Measurements from ENCODE around the gene RMI1. TPM values are rescaled to one million over a fixed set of nuclear protein-coding genes. Genes with fewer than 3 reads are reported as not detected.

Gene RMI1
- total RNA-seq, 1 experiment from 2014 or later = 6.6 TPM

DNA sequence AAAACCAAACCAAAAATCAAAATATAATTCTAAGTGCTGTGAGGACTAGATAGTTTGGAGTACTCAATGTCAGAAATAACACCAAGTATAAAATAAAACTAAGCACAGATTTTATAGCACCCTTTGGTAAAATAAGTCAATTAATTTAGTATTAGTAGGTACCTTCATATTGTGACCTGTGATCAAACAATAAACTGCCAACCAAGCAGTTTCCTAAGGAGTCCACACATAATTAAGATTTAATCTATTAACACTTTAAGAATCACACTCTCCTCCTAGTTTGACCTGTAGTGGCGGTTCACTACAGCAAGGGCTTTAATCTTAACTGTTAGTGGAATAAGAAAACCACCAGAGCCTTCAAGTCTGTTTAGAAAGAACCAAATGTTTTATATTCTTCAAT lies 3.4 kb upstream of the RMI1 start:
- no peak overlapping the region for H3K27ac ChIP-seq

DNA sequence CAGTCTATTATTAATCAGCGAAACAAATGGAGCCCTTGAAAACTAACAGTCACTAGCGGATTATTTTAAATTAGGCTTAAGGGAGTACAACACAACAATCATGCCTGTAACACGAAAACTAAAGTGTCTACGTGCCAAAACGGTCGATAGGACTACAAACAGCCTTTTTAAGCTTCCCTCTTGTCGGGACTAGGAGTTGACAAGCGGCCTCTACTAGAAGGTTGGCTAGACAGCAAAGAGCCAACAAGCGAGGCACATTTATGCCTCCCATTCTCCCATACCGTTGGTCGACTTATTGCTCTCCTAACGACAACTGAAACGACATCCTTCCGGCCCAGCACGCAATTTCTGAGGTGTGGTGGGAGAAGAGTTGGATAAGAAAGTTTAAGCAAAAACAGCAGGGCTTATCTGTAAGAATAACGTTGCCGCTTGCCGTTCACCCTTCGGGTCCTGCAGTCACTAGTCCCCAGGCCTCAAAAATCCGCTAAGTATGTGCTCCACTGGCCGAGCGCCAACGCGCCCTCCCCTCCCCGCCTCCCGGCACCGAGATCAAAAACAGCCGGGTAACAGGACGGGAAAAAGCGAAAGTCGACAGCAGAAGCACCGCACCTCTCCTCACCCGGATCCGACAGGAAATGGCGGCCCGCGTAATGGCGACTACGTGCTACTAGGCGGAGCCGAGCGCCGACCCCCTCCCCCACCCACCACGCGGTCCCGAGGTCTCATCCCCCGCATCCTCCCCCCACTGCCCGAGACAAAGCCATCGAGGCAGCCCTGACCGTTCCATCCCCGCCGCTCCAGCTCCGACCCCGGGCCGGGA lies 1.4 kb upstream of the RMI1 start:
- H3K4me1 ChIP-seq (replicated peaks) = peaks cover 13% of the 10 kb centered on the region
- peaks cover 73% of the 10 kb centered on the region for H3K36me3 ChIP-seq

More for the DNA sequence above, 3.4 kb upstream of the RMI1 start:
- H3K9me3 ChIP-seq (replicated peaks) = no peaks in the 10 kb centered on the region
- no peaks in the 10 kb centered on the region for H3K27me3 ChIP-seq (replicated peaks)
- H3K4me3 ChIP-seq = peak overlapping the region; percentile 92
- DNase-seq (ENCODE audit: low read depth in 1 of 2, low spot score in 2 of 2) = no peak
- H3K36me3 ChIP-seq = peaks cover 93% of the 10 kb centered on the region
- H3K4me1 ChIP-seq (replicated peaks) = peaks cover 13% of the 10 kb centered on the region

DNA sequence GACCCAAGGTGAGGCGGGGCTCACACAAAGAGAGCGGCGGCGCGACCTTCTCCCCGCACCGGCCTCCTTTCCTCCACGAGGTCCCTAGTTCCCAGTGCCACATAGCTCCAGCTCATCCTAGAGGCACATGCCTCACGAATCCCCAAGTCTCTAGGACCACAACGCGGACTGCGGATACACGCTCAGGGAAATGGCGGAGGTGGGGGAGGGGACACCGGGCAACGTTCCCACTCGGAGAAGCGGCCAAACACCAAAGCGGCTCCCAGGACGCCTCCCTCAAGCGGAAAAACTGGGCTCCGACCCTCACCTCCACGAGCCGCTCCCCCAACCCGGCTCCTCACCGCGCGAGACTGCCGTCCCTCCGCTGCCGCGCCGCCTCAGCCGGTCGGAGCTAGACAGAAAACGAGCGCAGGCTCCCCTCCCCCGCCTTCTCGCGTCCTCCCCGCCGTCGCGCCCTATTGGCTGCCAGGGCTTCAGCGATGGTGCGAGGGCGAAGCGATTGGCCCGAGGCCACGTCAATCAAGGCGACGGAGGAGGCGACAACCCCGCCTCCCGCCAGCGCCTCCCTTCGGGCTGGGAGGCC lies 702 bp upstream of the RMI1 start, which contains the start of gene HNRNPK:
Gene HNRNPK (minus strand): TSS at position 404 of the 583 bp plus-strand sequence. CDS start 1,963 bp downstream, outside the sequence.
- Histone ChIP-seq H3K4me1 (replicated peaks) (peaks cover 13% of the 10 kb centered on the region), H3K9me3 (replicated peaks) (no peaks in the 10 kb centered on the region), H3K36me3 (peaks cover 66% of the 10 kb centered on the region), H3K27ac (peak within 1 kb of the TSS; percentile 99), H3K4me3 (peak within 1 kb of the TSS; percentile 92), H3K27me3 (replicated peaks) (no peaks in the 10 kb centered on the region)
- DNase-seq (ENCODE audit: low read depth in 1 of 2, low spot score in 2 of 2) = peak; percentile 98 to 99

More for the DNA sequence above, 1.4 kb upstream of the RMI1 start:
- Histone ChIP-seq H3K27ac (peak overlapping the region; percentile 99), H3K4me3 (peak overlapping the region; percentile 92), H3K9me3 (replicated peaks) (no peaks in the 10 kb centered on the region), H3K27me3 (replicated peaks) (no peaks in the 10 kb centered on the region)
- DNase-seq (ENCODE audit: low read depth in 1 of 2, low spot score in 2 of 2) = peak; percentile 69 to 91

DNA sequence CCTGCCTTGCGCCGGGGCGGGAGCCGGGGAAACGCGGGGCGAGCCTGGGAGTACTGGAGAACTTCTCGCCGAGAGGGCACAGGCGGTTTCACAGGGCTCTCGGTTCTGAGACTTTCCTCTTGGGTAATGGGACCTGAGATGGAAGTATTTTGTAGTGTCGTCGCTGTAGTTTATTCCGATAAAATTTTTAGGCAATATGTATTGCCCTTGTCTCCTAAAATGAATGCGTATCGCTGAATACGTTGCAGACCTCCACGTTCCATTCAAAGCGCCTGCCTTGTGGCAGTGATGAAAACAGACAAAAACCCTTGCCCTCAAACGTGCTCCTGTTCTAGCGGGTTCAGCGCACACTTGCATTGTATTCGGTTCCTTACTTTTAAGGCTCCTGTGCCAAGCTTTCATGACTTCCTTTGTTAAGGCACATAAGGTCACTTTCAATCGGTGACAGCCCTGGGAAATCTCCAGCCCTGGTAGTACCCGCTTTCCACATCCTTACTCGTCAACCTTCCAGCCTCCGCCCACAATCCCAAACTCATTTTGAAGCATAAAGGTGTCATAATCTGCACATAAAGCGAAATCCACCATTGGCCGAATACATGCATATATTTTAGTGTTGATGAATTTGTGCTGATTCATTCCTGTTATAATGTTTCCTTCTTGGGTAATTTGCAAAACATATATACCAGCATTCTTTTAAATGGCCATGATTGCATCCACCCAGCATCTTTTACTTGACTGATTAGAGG lies 694 bp downstream of the RMI1 start:
- Histone ChIP-seq H3K4me1 (replicated peaks) (peaks cover 13% of the 10 kb centered on the region), H3K27me3 (replicated peaks) (no peaks in the 10 kb centered on the region), H3K9me3 (replicated peaks) (no peaks in the 10 kb centered on the region), H3K4me3 (peak overlapping the region; percentile 92), H3K27ac (peak overlapping the region; percentile 99), H3K36me3 (peaks cover 52% of the 10 kb centered on the region)
- DNase-seq (ENCODE audit: low read depth in 1 of 2, low spot score in 2 of 2) = peak; percentile 47 to 55

DNA sequence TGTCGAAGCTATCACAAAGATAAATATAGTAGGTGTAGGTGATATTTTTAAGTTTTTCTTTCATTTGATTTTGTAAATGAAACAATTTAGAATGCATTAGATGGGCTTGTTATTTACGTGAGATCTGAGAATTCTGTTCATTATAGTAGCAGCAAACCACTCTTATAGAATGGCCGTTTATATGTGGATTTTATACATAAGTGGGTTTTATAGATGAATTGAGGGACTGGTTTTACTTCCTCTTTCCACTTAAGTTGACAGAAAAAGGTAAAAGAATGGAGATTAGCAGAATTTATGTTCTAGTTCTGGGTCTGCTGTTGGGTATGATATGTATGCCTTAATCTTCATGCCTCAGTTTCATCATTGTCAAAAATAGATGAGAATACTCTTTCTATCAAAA lies 5.6 kb downstream of the RMI1 start:
- peaks cover 27% of the 10 kb centered on the region for H3K36me3 ChIP-seq
- no peak overlapping the region for H3K4me3 ChIP-seq
- peaks cover 18% of the 10 kb centered on the region for H3K4me1 ChIP-seq (replicated peaks)
- H3K27me3 ChIP-seq (replicated peaks) = no peaks in the 10 kb centered on the region
- no peak for DNase-seq (ENCODE audit: low read depth in 1 of 2, low spot score in 2 of 2)
- no peaks in the 10 kb centered on the region for H3K9me3 ChIP-seq (replicated peaks)
- H3K27ac ChIP-seq = no peak overlapping the region

DNA sequence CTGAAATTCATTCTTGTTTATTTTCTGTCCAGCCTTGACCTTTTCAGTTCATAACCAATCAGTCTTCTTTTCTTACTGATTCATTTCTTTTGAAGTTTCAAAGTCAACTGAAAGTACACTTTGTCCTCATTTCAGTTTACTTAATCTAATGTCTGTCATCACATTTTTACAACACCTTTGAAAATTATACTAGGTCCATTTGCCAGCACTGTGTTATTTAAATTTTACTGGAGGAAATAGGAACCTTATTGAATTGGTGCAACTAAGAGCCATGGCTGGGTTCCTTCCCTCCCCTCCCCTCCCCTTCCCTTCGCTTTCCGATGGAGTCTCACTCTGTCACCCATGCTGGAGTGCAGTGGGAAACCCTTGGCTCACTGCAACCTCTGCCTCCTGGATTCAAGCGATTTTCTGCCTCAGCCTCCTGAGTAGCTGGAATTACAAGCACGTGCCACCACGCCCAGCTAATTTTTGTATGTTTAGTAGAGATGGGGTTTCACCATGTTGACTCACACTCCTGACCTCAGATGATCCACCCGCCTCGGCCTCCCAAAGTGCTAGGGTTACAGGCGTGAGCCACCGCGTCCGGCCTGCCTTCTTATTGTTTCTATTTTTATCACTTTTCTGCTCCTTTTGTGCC lies 6.3 kb downstream of the RMI1 start:
- DNase-seq (ENCODE audit: low read depth in 1 of 2, low spot score in 2 of 2) = peak; percentile 53 to 68
- peak overlapping the region; percentile 44; the same call in 1 of the 2 replicates for H3K27ac ChIP-seq
- H3K36me3 ChIP-seq = peaks cover 22% of the 10 kb centered on the region
- peaks cover 15% of the 10 kb centered on the region for H3K4me1 ChIP-seq (replicated peaks)
- no peak overlapping the region for H3K4me3 ChIP-seq
- H3K27me3 ChIP-seq (replicated peaks) = no peaks in the 10 kb centered on the region
- H3K9me3 ChIP-seq (replicated peaks) = no peaks in the 10 kb centered on the region

DNA sequence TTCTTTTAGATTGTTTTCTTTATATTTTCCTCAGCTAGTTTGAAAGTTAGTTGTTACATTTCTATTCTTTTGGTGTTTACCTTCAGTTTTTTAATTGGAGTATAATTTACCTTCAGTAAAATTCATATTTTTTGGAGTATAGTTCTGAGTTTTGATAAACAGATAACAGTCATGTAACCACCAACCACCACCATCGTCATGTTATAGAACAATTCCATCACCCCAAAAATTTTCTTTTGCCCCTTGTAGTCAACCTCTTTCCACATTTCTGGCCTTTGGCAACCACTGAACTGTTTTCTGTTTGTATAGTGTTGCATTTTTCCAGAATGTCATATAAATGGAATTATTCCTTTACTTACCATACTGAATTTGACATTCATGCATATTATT lies 6.8 kb downstream of the RMI1 start:
- no peaks in the 10 kb centered on the region for H3K9me3 ChIP-seq (replicated peaks)
- H3K36me3 ChIP-seq = peaks cover 20% of the 10 kb centered on the region
- no peaks in the 10 kb centered on the region for H3K27me3 ChIP-seq (replicated peaks)
- peak overlapping the region; percentile 44; the same call in 1 of the 2 replicates for H3K27ac ChIP-seq
- peaks cover 12% of the 10 kb centered on the region for H3K4me1 ChIP-seq (replicated peaks)
- H3K4me3 ChIP-seq = no peak overlapping the region
- DNase-seq (ENCODE audit: low read depth in 1 of 2, low spot score in 2 of 2) = no peak

DNA sequence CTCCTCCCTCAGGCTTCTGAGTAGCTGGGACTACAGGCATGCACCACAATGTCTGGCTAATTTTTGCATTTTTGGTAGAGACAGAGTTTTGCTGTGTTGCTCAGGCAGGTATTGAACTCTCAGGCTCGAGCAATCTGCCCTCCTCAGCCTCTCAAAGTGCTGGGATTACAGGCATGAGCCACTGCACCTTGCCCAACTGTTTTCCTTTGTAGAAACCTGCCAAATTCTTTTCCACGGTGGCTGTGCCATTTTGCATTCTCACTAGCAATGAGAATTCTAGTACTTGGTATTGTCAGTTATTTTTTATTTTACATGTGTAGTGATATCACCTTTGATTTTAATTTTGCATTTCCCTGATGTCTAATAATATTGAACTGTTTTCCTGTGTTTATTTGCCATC lies 7.8 kb downstream of the RMI1 start:
- Histone ChIP-seq H3K9me3 (replicated peaks) (no peaks in the 10 kb centered on the region), H3K27ac (no peak overlapping the region), H3K27me3 (replicated peaks) (no peaks in the 10 kb centered on the region), H3K36me3 (peaks cover 20% of the 10 kb centered on the region), H3K4me3 (no peak overlapping the region), H3K4me1 (replicated peaks) (peaks cover 12% of the 10 kb centered on the region)
- no peak for DNase-seq (ENCODE audit: low read depth in 1 of 2, low spot score in 2 of 2)

DNA sequence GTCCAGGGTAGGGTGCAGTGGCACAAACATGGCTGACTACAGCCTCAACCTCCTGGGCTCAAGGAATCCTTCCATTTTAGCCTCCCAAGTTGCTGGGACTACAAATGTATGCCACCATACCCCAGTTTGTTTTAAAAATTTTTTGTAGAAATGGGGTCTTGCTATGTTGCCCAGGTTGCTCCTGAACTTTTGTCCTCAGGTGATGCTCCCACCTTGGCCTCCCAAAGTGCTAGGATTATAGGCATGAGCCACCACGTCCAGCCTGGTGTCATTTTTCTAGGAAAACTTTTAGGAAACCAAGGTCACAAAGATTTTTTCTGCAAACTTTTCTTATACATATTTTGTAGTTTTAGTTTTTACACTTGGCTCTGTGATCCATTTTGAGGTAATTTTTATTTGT lies 10.8 kb downstream of the RMI1 start:
- no peaks in the 10 kb centered on the region for H3K27me3 ChIP-seq (replicated peaks)
- H3K9me3 ChIP-seq (replicated peaks) = no peaks in the 10 kb centered on the region
- no peak overlapping the region for H3K27ac ChIP-seq
- peaks cover 12% of the 10 kb centered on the region for H3K4me1 ChIP-seq (replicated peaks)
- H3K36me3 ChIP-seq = peaks cover 20% of the 10 kb centered on the region
- no peak overlapping the region for H3K4me3 ChIP-seq
- no peak for DNase-seq (ENCODE audit: low read depth in 1 of 2, low spot score in 2 of 2)

DNA sequence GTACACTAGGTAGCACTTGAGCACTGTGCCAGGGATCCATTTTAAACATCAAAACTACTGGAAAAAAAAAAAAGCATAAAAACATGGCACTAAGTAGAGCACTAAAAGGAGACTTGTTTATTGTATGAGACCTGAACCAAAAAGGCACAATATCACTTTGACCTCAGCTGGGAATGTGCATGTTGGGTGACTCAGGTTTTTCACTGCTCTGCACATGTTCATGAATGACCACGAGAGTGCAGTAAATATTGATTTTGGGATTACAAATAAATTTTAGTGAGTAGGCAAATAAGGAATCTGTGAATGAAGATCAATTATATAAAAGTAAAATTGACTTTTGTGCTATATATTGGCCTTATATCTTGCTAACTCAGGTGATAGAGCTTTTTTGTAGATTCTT lies 11.8 kb downstream of the RMI1 start:
- Histone ChIP-seq H3K4me1 (replicated peaks) (peaks cover 4% of the 10 kb centered on the region), H3K27ac (no peak overlapping the region), H3K36me3 (peaks cover 20% of the 10 kb centered on the region), H3K4me3 (no peak overlapping the region), H3K9me3 (replicated peaks) (no peaks in the 10 kb centered on the region), H3K27me3 (replicated peaks) (no peaks in the 10 kb centered on the region)
- no peak for DNase-seq (ENCODE audit: low read depth in 1 of 2, low spot score in 2 of 2)

DNA sequence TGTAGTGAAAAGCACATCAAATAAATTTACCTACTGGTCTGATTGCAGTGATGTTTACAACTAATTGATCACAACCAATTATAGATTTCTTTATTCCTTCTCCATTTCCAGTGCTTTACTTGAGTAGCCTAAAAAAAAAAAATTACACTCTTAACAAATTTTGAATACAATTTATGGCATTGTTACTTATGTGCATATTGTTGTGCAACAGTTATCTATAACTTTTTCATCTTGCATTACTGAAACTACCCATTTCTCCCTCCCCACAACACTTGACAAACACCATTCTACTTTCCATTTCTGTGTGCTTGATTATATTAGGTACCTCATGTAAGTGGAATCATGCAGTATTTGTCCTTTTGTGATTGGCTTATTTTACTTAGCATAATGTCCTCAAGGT lies 12.3 kb downstream of the RMI1 start:
- H3K4me3 ChIP-seq = no peak overlapping the region
- no peaks in the 10 kb centered on the region for H3K9me3 ChIP-seq (replicated peaks)
- peaks cover 20% of the 10 kb centered on the region for H3K36me3 ChIP-seq
- no peak overlapping the region for H3K27ac ChIP-seq
- no peak for DNase-seq (ENCODE audit: low read depth in 1 of 2, low spot score in 2 of 2)
- H3K27me3 ChIP-seq (replicated peaks) = no peaks in the 10 kb centered on the region
- H3K4me1 ChIP-seq (replicated peaks) = 0 out of 2 replicates have a peak, but pooled peaks cover 3% of the 10 kb centered on the region

DNA sequence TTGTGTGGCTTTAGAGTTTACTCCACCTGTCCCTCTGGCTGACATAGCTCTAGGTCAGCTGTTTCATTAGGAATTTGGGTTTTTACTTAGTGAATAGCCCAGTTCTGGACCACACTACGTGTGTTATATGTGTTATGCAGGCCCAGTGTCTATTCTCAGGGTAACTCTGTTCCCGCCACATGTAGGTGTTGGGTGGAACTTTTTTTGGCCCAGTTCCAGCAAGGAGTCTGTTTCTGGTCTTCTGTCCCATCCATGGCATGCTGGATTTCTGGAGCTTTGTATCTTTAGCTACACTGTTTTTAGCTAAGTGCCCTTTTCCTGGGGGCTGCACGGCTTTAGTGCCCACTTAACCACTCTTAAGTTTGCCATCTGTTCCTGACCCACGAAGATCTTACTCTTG lies 15.5 kb downstream of the RMI1 start:
- no peaks in the 10 kb centered on the region for H3K4me1 ChIP-seq (replicated peaks)
- H3K9me3 ChIP-seq (replicated peaks) = no peaks in the 10 kb centered on the region
- peaks cover 14% of the 10 kb centered on the region for H3K36me3 ChIP-seq
- no peaks in the 10 kb centered on the region for H3K27me3 ChIP-seq (replicated peaks)
- no peak for DNase-seq (ENCODE audit: low read depth in 1 of 2, low spot score in 2 of 2)
- no peak overlapping the region for H3K27ac ChIP-seq
- H3K4me3 ChIP-seq = no peak overlapping the region

DNA sequence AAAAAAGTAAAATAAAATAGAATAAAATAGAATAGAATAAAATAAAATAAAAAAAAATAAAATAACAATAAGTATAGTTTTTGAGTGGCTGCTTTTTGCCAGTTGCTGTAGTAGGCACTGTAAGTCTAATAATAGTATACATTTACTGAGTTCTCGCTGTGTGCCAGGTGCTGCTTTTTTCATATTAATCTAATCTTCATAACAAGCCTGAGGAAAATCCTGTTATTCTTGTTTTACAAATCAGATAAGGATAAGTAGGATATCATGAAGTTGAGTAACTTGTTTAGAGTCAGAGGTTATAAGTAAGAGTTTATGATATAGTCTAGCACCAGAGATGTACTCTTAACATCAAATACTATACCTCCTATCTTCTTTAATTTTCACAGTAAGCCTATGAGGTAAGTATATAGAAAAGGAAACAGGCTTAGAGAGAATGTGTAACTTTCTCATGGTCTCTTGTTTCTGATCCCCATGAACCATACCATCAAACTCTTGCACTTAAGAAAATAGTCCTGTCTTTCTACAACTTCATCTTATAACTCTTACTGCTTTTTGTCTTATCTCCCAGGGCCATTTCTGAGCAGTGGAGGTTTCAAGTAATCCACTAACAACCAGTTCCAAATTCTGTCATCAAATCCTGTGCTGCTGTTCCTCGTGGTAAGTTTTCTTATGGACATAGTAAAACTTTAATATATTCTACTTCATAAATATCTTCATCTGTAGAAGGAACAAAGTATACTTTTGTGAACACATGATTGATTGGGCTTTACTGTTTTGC lies 18.7 kb downstream of the RMI1 start:
- no peak overlapping the region for H3K4me3 ChIP-seq
- H3K4me1 ChIP-seq (replicated peaks) = no peaks in the 10 kb centered on the region
- H3K27ac ChIP-seq = no peak overlapping the region
- H3K9me3 ChIP-seq (replicated peaks) = no peaks in the 10 kb centered on the region
- peaks cover 25% of the 10 kb centered on the region for H3K36me3 ChIP-seq
- H3K27me3 ChIP-seq (replicated peaks) = no peaks in the 10 kb centered on the region
- no peak for DNase-seq (ENCODE audit: low read depth in 1 of 2, low spot score in 2 of 2)

Measured in SJSA1 (cell line).